ENCODE measurements around the gene CEP57L1. TPM values are rescaled to one million over a fixed set of nuclear protein-coding genes. Genes with fewer than 3 reads are reported as not detected.
A peak's percentile ranks its signal among the peaks of the same experiment; 100 is the strongest.

Gene CEP57L1
- polyA plus RNA-seq, 1 donor from 2014 or later = 19.7 TPM

- Histone ChIP-seq H3K79me2 (replicated peaks; ENCODE audit: insufficient read depth, low read length) (peaks cover 35% of the 10 kb centered on the region), H2AFZ (ENCODE audit: low read depth, low read length) (no peak overlapping the region), H3K9ac (ENCODE audit: low read length) (no peak overlapping the region), H3K4me3 (ENCODE audit: low read length) (no peak overlapping the region), H3K36me3 (ENCODE audit: insufficient read depth, low read length) (no peaks in the 10 kb centered on the region), H3K27me3 (ENCODE audit: insufficient read depth, low read depth, low read length) (no peaks in the 10 kb centered on the region), H3K4me2 (ENCODE audit: low read length) (no peak overlapping the region), H4K20me1 (ENCODE audit: insufficient read depth) (no peaks in the 10 kb centered on the region), H3K9me3 (ENCODE audit: low read length) (no peaks in the 10 kb centered on the region), H3F3A (ENCODE audit: insufficient read depth, low read length, poor library complexity, severe bottlenecking) (no peaks in the 10 kb centered on the region), H3K27ac (ENCODE audit: low read length) (no peak overlapping the region), H3K9me2 (ENCODE audit: insufficient read depth, low read length) (no peaks in the 10 kb centered on the region)
- TF ChIP-seq MXI1 (conservative IDR thresholded peaks at IDR 0.05; ENCODE audit: poor library complexity, severe bottlenecking) = no peak
- TF ChIP-seq EP300 (conservative IDR thresholded peaks at IDR 0.05; ENCODE audit: poor library complexity, severe bottlenecking) = no peak
- no peak for TF ChIP-seq REST (IDR thresholded peaks at IDR 0.05; ENCODE audit: borderline replicate concordance)
- no peak for TF ChIP-seq TAF1 (IDR thresholded peaks at IDR 0.05; ENCODE audit: low read depth)
- TF ChIP-seq RAD21 (conservative IDR thresholded peaks at IDR 0.05) = no peak
- TF ChIP-seq POLR2AphosphoS5 (IDR thresholded peaks at IDR 0.05) = no peak
- TF ChIP-seq SMC3 (conservative IDR thresholded peaks at IDR 0.05; ENCODE audit: poor library complexity) = no peak
- no peak for TF ChIP-seq CTCF (IDR thresholded peaks at IDR 0.05; ENCODE audit: poor library complexity, severe bottlenecking)
- no peak for TF ChIP-seq EZH2 (IDR thresholded peaks at IDR 0.05; ENCODE audit: borderline replicate concordance, insufficient read depth, low read length, poor library complexity, severe bottlenecking)
These were observed 7.5 kb upstream of the CEP57L1 start for GRCh38 chr6:109087661-109088264.

GRCh38 chr6:109088995-109089394 lies 6.3 kb upstream of the CEP57L1 start:
- no peak overlapping the region for H3K9ac ChIP-seq (ENCODE audit: low read length)
- no peak for TF ChIP-seq TAF1 (IDR thresholded peaks at IDR 0.05; ENCODE audit: low read depth)
- TF ChIP-seq RAD21 (conservative IDR thresholded peaks at IDR 0.05) = no peak
- TF ChIP-seq EP300 (conservative IDR thresholded peaks at IDR 0.05; ENCODE audit: poor library complexity, severe bottlenecking) = no peak
- TF ChIP-seq REST (IDR thresholded peaks at IDR 0.05; ENCODE audit: borderline replicate concordance) = no peak
- no peak for TF ChIP-seq SMC3 (conservative IDR thresholded peaks at IDR 0.05; ENCODE audit: poor library complexity)
- no peak for TF ChIP-seq MXI1 (conservative IDR thresholded peaks at IDR 0.05; ENCODE audit: poor library complexity, severe bottlenecking)
- TF ChIP-seq CTCF (IDR thresholded peaks at IDR 0.05; ENCODE audit: poor library complexity, severe bottlenecking) = no peak
- TF ChIP-seq POLR2AphosphoS5 (IDR thresholded peaks at IDR 0.05) = no peak
- no peak for TF ChIP-seq EZH2 (IDR thresholded peaks at IDR 0.05; ENCODE audit: borderline replicate concordance, insufficient read depth, low read length, poor library complexity, severe bottlenecking)
- peak overlapping the region; percentile 36 for H3K4me3 ChIP-seq (ENCODE audit: low read length)
- no peaks in the 10 kb centered on the region for H3F3A ChIP-seq (ENCODE audit: insufficient read depth, low read length, poor library complexity, severe bottlenecking)
- H3K27me3 ChIP-seq (ENCODE audit: insufficient read depth, low read depth, low read length) = no peaks in the 10 kb centered on the region
- no peaks in the 10 kb centered on the region for H3K9me3 ChIP-seq (ENCODE audit: low read length)
- H4K20me1 ChIP-seq (ENCODE audit: insufficient read depth) = no peaks in the 10 kb centered on the region
- no peaks in the 10 kb centered on the region for H3K9me2 ChIP-seq (ENCODE audit: insufficient read depth, low read length)
- H2AFZ ChIP-seq (ENCODE audit: low read depth, low read length) = no peak overlapping the region
- H3K27ac ChIP-seq (ENCODE audit: low read length) = no peak overlapping the region
- peaks cover 47% of the 10 kb centered on the region for H3K79me2 ChIP-seq (replicated peaks; ENCODE audit: insufficient read depth, low read length)
- peak overlapping the region; percentile 56 for H3K4me2 ChIP-seq (ENCODE audit: low read length)
- H3K36me3 ChIP-seq (ENCODE audit: insufficient read depth, low read length) = no peaks in the 10 kb centered on the region
